ENCODE data around the gene CRLF2.

The CRLF2 gene

GRCh38 chrX:1221296-1221845 is 8.9 kb upstream of the CRLF2 start:
- no peak for TF ChIP-seq CTCF (conservative IDR thresholded peaks at IDR 0.05; ENCODE audit: low read length)
- no peak for TF ChIP-seq EZH2phosphoT487 (IDR thresholded peaks at IDR 0.05; ENCODE audit: borderline replicate concordance)
- no peaks in the 10 kb centered on the region for H3K4me1 ChIP-seq (ENCODE audit: insufficient read depth, low read length, poor library complexity, severe bottlenecking)
- no peak overlapping the region for H3K4me3 ChIP-seq (ENCODE audit: low read length, poor library complexity, severe bottlenecking)
- no peaks in the 10 kb centered on the region for H3K9me2 ChIP-seq (replicated peaks; ENCODE audit: low read depth, low read length)
- no peaks in the 10 kb centered on the region for H4K20me1 ChIP-seq (ENCODE audit: insufficient read depth, low read length, poor library complexity, severe bottlenecking)
- H3K9ac ChIP-seq (ENCODE audit: low read depth, low read length, poor library complexity, severe bottlenecking), result no peak overlapping the region
- no peaks in the 10 kb centered on the region for H3F3A ChIP-seq (ENCODE audit: low read depth)
- no peaks in the 10 kb centered on the region for H3K79me2 ChIP-seq (ENCODE audit: insufficient read depth, low read length)
- H3K9me3 ChIP-seq (ENCODE audit: insufficient read depth, low read depth, low read length), result no peaks in the 10 kb centered on the region
- no peaks in the 10 kb centered on the region for H3K27me3 ChIP-seq (ENCODE audit: insufficient read depth, low read length, poor library complexity, severe bottlenecking)
- H2AFZ ChIP-seq (ENCODE audit: low read length), result no peak overlapping the region
- no peak overlapping the region for H3K4me2 ChIP-seq (ENCODE audit: low read depth, low read length, poor library complexity, severe bottlenecking)
- H3K36me3 ChIP-seq (ENCODE audit: insufficient read depth, low read length), result no peaks in the 10 kb centered on the region

DNA sequence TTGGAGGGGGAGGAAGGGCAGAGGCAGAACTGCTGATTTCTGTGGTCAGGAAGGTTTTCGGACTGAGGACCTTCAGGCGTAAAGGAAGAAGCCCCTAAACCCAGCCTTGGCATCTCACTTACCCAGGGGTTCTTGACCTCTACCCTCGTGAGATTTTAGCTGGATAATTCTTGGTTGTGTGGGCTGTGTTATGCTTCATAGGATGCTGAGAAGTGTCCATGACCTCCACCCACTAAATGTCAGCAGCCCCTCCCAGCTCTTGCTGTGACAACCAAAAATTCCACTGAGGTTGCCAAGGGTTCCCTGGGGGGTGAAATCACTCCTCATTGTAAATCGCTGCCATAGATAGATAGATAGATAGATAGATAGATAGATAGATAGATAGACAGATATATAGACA is 5.8 kb upstream of the CRLF2 start:
- Histone ChIP-seq H3K36me3 (ENCODE audit: insufficient read depth, low read length) (no peaks in the 10 kb centered on the region), H3K9me2 (replicated peaks; ENCODE audit: low read depth, low read length) (no peaks in the 10 kb centered on the region), H3K4me3 (ENCODE audit: low read length, poor library complexity, severe bottlenecking) (no peak overlapping the region), H2AFZ (ENCODE audit: low read length) (no peak overlapping the region), H3K9ac (ENCODE audit: low read depth, low read length, poor library complexity, severe bottlenecking) (no peak overlapping the region), H3K79me2 (ENCODE audit: insufficient read depth, low read length) (no peaks in the 10 kb centered on the region), H3K9me3 (ENCODE audit: insufficient read depth, low read depth, low read length) (no peaks in the 10 kb centered on the region), H4K20me1 (ENCODE audit: insufficient read depth, low read length, poor library complexity, severe bottlenecking) (no peaks in the 10 kb centered on the region), H3K27me3 (ENCODE audit: insufficient read depth, low read length, poor library complexity, severe bottlenecking) (no peaks in the 10 kb centered on the region), H3K4me1 (ENCODE audit: insufficient read depth, low read length, poor library complexity, severe bottlenecking) (no peaks in the 10 kb centered on the region), H3F3A (ENCODE audit: low read depth) (no peaks in the 10 kb centered on the region), H3K4me2 (ENCODE audit: low read depth, low read length, poor library complexity, severe bottlenecking) (no peak overlapping the region)
- TF ChIP-seq EZH2phosphoT487 (IDR thresholded peaks at IDR 0.05; ENCODE audit: borderline replicate concordance), result no peak
- TF ChIP-seq CTCF (conservative IDR thresholded peaks at IDR 0.05; ENCODE audit: low read length), result no peak

DNA sequence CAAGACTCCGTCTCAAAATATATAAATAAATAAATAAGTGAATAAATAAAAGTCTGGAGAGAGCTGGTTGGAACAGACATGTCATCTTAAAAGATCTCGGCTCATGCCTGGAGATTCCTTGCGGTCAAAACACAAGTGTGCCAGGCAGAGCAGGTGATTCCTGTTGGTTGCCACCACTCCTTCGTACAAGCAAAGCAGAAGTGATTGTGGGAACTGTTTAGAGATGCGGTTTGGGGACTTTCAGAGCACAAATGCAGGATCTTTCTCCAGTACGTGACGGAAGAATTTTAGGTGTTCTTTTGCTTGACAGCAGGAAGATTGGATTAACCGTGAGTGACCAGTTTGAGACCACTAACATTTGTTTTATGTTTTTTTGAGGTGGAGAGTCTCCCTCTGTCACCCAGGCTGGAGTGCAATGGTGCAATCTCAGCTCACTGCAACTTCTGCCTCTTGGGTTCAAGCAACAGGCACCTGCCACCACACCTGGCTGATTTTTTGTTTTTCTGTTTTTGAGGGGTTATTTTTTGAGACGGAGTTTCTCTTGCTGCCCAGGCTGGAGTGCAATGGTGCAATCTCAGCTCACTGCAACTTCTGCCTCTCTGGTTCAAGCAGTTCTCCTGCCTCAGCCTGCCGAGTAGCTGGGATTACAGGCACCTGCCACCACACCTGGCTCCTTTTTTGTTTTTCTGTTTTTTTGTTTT is 2.8 kb upstream of the CRLF2 start:
- TF ChIP-seq EZH2phosphoT487 (IDR thresholded peaks at IDR 0.05; ENCODE audit: borderline replicate concordance), result no peak
- TF ChIP-seq CTCF (conservative IDR thresholded peaks at IDR 0.05; ENCODE audit: low read length), result no peak
- Histone ChIP-seq H3K36me3 (ENCODE audit: insufficient read depth, low read length) (no peaks in the 10 kb centered on the region), H2AFZ (ENCODE audit: low read length) (no peak overlapping the region), H3F3A (ENCODE audit: low read depth) (no peaks in the 10 kb centered on the region), H3K9me2 (replicated peaks; ENCODE audit: low read depth, low read length) (no peaks in the 10 kb centered on the region), H3K4me1 (ENCODE audit: insufficient read depth, low read length, poor library complexity, severe bottlenecking) (no peaks in the 10 kb centered on the region), H3K4me2 (ENCODE audit: low read depth, low read length, poor library complexity, severe bottlenecking) (no peak overlapping the region), H3K27me3 (ENCODE audit: insufficient read depth, low read length, poor library complexity, severe bottlenecking) (no peaks in the 10 kb centered on the region), H3K9me3 (ENCODE audit: insufficient read depth, low read depth, low read length) (no peaks in the 10 kb centered on the region), H3K9ac (ENCODE audit: low read depth, low read length, poor library complexity, severe bottlenecking) (no peak overlapping the region), H4K20me1 (ENCODE audit: insufficient read depth, low read length, poor library complexity, severe bottlenecking) (no peaks in the 10 kb centered on the region), H3K79me2 (ENCODE audit: insufficient read depth, low read length) (peaks cover 5% of the 10 kb centered on the region; the same call in 1 of the 2 replicates), H3K4me3 (ENCODE audit: low read length, poor library complexity, severe bottlenecking) (no peak overlapping the region)

Data from Loucy (cell line).